GM10248 (cell line): Measurements from ENCODE around the gene SIRPB1.
"Not testable (repeated sequence)": the region's sequence is repeated elsewhere in the genome, so short reads cannot be mapped to it uniquely, and the experiment has no call there.

Experiments
- CTCF ChIA-PET: fragments of 300-600 bp; sonication (Branson Sonifier 250); formaldehyde crosslinking; extraction: SDS; loops from one replicate; lab custom pipeline; 2021; ENCODE audit warnings: antibody characterized with exemption; lab: Yijun Ruan, JAX
- POLR2A ChIA-PET: fragments of 350-650 bp; sonication (Branson Sonifier 250); formaldehyde crosslinking; extraction: SDS; loops from one replicate; lab custom pipeline; 2020; ENCODE audit warnings: antibody characterized with exemption; lab: Yijun Ruan, JAX
- DNase-seq: peaks from one replicate; pipeline ENCODE4 v3.0.0; 2012; ENCODE audit errors: extremely low spot score
- TF ChIP-seq, protein P1 (sequence below): IDR thresholded peaks from 2 replicates; pipeline ENCODE4 v1.5.1; 2012; ENCODE audit warnings: mild to moderate bottlenecking, low read depth; ENCODE audit errors: extremely low read depth, missing control alignments, control extremely low read depth

Gene SIRPB1

DNA sequence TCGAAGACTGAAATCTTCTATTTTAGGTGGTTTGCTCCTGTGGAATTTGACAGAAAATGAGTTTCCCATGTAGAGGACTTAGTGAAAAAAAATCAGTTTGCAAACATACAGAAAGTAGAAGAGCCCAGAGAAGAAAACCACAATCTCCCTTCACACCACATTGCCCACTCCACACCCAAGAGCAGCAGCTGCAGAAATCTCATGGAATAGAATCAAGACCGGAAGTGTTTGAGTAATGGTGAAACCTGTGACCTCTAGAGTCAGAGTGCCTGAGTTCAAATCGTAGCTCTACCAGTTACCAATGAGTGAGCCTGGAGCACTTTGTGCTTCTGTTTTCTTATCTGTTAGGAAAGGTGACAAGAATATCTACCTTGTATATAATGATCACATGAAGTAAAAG is 33.2 kb upstream of the SIRPB1 start:
- TF ChIP-seq, protein P1, sequence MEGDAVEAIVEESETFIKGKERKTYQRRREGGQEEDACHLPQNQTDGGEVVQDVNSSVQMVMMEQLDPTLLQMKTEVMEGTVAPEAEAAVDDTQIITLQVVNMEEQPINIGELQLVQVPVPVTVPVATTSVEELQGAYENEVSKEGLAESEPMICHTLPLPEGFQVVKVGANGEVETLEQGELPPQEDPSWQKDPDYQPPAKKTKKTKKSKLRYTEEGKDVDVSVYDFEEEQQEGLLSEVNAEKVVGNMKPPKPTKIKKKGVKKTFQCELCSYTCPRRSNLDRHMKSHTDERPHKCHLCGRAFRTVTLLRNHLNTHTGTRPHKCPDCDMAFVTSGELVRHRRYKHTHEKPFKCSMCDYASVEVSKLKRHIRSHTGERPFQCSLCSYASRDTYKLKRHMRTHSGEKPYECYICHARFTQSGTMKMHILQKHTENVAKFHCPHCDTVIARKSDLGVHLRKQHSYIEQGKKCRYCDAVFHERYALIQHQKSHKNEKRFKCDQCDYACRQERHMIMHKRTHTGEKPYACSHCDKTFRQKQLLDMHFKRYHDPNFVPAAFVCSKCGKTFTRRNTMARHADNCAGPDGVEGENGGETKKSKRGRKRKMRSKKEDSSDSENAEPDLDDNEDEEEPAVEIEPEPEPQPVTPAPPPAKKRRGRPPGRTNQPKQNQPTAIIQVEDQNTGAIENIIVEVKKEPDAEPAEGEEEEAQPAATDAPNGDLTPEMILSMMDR = no peak
- POLR2A ChIA-PET = no interaction called here
- no peak for DNase-seq
- CTCF ChIA-PET = no interaction called here

DNA sequence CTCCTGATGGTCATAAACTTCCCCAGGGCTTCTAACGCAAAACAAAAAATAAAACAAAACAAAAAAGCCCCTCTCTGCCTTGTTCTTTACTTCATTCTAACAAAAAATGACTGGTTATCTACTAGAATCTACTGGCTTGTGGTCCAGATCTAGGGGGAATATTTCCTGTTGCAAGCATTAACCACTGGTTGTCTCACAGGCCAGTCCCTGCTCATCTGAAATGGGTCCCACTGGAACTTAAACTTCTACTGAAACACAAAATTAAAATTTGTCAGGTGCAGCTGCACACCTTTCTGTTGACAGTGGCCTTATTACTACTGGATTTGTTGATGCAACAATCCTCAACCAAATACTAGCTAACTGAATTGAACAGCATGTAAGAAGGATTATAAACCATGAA is 32.3 kb upstream of the SIRPB1 start:
- POLR2A ChIA-PET = no interaction called here
- no peak for DNase-seq
- TF ChIP-seq, protein P1 = no peak
- CTCF ChIA-PET = no interaction called here

DNA sequence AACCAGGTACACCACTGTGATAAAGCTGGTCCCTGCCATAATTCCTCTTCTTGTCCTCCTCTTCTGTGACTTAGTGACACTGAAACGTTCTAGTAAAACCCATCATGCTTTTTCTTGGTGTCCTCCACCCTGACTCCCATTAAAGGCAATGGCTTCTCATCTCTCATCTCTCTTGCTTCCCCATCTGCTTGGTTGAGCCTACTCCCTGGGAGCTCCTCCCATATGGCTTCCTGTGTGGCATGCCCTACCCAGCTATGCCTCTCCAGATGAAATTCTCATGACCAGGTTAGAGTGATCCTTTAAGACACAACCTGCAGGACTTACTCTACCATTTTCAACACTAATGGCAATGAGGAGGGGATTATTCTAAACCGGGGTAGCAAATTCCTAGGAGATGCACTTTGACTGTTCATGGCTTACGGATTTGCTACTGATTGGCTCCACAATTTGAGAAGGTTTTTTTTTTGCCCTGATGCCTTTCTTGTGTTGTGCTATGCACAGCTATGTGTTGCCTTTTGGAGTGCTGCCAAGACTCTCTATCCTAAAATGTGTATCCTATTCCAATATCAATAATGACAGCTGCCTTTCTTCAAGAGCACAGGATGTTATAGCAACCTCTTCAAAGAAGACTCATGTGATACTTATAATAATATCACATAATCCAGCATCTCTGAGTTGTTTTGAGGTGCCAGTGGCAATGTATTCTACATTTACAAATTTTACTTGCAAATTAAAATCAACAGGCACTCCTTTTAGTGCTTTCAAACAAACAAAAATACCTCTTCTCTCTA is 31.7 kb upstream of the SIRPB1 start:
- ChIA-PET CTCF (no interaction called here), POLR2A (no interaction called here)
- TF ChIP-seq, protein P1 = no peak
- no peak for DNase-seq

DNA sequence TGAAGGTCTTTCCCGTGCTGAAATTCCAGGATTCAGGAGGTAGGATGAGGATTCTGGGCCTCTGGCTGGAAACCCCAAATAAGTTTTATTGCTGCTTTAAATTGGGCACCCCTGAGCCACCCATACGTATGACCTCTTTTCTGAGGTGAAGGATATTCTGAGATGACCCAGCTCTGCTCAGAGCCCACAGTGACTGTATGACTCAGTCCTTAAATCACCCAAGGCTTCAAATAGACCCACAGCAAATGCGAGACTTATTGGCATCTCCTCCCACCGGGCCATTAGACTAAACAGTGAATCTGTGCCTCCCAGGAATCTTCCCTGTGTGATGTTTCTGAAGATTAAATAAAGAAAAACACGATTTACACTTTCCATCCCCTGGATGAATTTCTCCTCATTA is 28.3 kb upstream of the SIRPB1 start:
- ChIA-PET POLR2A (no interaction called here), CTCF (interaction anchor here (1.0 kb wide), 1 partner anchor 317 kb away, joined by 3 read pairs; no protein-coding TSS in a partner anchor)
- DNase-seq = no peak
- TF ChIP-seq, protein P1 = no peak

DNA sequence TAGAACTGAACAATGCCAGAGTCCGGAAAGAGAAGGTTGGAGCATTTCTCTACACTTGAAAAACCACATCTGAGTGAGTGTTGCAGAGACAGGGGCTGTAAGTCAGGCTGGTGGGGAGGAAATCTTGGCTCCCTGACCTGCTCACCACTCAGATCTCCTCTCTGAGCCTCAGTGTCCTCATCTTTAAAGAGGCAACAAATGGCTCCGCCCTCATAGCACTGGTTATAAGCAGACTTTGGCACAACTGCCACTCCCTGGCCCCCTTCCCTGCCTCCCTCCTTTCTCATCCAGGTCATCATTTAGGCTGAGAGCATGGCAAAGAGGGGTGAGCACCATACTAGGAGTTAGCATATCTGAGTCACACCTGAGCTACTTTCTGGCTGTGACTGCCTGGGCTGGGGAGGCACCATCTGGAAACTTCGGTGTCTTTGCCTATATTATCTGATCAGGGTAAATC is 27.2 kb upstream of the SIRPB1 start:
- CTCF ChIA-PET = interaction anchor here (1.0 kb wide), 1 partner anchor 318 kb away, joined by 3 read pairs; no protein-coding TSS in a partner anchor
- TF ChIP-seq, protein P1 = no peak
- no peak for DNase-seq
- POLR2A ChIA-PET = no interaction called here

DNA sequence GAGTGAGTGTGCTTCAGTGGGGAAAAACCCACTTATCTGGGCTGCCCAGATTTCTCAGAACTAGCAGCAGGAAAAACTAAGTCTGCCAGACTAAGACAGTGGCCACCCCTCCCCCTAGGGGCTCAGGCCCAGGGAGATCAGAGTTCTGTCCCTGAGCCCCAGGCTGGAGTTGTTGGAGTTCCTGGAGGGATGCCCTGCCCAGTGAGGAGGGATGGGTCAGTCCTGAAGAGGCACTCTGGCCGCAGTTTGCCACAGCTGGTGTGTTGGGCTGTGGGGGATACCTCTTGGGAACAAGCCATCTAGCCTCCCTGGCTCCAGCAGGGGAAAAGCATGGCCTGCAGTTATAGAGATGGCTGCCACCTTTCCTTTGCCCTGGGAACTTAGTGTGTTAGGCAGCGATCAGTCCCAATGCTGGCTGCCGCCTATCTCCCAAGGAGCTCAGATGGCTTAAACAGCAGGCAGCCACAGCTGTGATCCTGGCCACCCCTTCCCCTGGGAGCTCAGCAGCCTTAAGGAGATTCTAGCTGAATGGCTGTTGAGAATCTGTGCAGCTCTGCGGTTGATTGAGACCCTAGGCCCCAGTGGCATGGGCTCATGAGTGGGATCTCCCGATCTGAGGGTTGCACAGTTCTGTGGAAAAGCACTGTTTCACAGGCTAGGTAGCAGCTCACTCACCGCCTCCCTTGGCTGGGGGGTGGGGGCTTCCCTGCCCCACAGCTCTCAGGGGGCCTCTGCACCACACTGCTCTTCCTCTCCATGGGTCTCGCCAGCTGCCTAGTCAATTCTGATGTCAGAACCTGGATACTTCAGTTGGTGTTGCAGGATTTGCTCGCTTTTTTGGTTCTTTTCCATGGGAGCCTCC is 24.5 kb upstream of the SIRPB1 start:
- CTCF ChIA-PET = no interaction called here
- TF ChIP-seq, protein P1 = no peak
- POLR2A ChIA-PET = no interaction called here
- DNase-seq = no peak

DNA sequence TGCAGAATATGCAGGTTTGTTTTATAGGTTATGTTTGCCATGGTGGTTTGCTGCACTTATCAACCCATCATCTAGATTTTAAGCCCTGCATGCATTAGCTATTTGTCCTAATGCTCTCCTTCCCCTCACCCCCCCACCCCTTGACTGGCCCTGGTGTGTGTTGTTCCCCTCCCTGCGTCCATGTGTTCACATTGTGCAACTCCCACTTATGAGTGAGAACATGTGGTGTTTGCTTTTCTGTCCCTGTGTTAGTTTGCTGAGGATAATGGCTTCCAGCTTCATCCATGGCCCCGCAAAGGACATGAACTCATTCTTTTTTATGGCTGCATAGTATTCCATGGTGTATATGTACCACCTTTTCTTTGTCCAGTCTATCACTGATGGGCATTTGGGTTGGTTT is 18.8 kb upstream of the SIRPB1 start:
- POLR2A ChIA-PET, CTCF ChIA-PET, DNase-seq: not testable (repeated sequence)
